ENCODE results near the gene FKBP6. TPM values are rescaled to one million over a fixed set of nuclear protein-coding genes. Genes with fewer than 3 reads are reported as not detected.

Gene FKBP6
- total RNA-seq, 1 experiment from 2014 or later = not detected

DNA sequence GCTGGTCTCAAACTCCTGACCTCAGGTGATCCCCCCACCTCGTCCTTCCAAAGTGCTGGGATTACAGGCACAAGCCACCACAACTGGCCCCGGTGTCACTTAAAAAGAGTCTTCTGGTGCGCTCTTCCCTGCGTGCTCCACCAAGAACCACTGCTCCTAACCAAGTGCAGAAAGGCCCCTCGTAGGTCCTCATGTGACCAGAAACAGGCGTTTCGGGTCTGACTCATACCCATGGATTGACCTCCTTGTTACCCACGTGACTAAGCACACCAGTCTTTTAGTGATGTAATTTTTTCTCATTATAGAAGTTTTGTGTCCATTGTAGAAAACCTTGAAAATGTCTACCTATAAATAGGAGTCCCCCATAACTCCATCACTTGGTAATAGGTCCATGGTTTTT lies 13.9 kb downstream of the FKBP6 start:
- peaks cover 16% of the 10 kb centered on the region for H3K4me1 ChIP-seq
- H3K36me3 ChIP-seq = no peaks in the 10 kb centered on the region
- no peaks in the 10 kb centered on the region for H3K9me3 ChIP-seq (replicated peaks)
- no peak overlapping the region for H3K27ac ChIP-seq
- H3K4me3 ChIP-seq = no peak overlapping the region
- no peaks in the 10 kb centered on the region for H3K27me3 ChIP-seq
- DNase-seq = peak; percentile 45 to 50

DNA sequence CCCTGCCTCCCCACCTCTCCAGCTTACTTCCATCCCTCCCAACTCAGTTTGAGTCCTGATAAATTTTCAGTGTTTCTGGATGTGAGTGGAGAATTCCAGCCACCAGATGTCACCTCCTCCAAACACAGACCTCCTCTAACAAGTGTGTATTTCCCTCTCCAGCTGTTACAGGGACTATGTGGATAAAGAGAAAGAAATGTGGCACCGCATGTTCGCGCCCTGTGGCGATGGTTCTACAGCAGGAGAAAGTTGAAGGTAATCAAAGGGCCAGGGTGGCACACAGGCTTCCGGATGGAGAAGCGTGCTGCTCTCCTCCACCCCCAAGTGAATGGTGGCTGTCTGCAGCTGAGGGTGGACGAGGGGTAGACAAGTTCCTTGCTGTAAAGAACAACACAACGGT lies 14.7 kb downstream of the FKBP6 start:
- Histone ChIP-seq H3K4me3 (no peak overlapping the region), H3K9me3 (replicated peaks) (no peaks in the 10 kb centered on the region), H3K36me3 (no peaks in the 10 kb centered on the region), H3K27me3 (no peaks in the 10 kb centered on the region), H3K4me1 (peaks cover 16% of the 10 kb centered on the region), H3K27ac (no peak overlapping the region)
- DNase-seq = peak; percentile 48 to 74

DNA sequence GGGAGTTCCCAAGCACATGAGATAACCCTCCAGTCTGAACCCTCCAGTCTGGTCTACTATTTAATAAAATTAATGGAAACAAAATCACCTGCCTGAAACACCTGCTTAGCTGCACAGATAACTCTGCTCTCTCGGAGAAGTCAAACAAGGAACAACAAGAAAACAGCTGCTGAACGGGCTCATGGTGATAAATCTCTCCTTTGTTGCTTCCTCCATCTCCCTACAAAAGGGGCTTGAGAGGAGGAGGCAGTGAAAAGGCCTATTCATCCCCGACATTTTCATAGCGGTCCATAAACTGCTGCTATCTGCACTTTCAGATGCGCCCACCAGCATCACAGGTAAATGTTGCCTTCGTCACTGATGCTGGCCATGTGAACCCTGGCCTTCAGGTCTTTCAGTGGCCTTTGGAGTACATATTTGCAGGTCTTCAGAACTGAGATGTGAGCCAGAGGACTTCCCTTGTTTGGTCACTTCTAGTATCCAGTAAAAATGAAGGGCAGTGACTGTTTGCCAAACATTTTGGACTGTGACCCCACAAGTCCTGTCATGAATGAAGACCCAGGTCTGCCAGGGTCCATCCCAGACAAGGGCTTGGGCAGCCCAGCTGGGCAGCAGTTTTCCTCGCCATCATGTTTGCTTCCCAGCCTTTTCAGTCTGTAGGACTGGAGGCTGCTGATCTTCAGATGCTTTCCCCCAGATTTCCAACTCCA lies 15.9 kb downstream of the FKBP6 start:
- no peak for DNase-seq
- H3K9me3 ChIP-seq (replicated peaks) = no peaks in the 10 kb centered on the region
- H3K36me3 ChIP-seq = no peaks in the 10 kb centered on the region
- H3K27me3 ChIP-seq = no peaks in the 10 kb centered on the region
- H3K27ac ChIP-seq = no peak overlapping the region
- no peak overlapping the region for H3K4me3 ChIP-seq
- peaks cover 16% of the 10 kb centered on the region for H3K4me1 ChIP-seq

DNA sequence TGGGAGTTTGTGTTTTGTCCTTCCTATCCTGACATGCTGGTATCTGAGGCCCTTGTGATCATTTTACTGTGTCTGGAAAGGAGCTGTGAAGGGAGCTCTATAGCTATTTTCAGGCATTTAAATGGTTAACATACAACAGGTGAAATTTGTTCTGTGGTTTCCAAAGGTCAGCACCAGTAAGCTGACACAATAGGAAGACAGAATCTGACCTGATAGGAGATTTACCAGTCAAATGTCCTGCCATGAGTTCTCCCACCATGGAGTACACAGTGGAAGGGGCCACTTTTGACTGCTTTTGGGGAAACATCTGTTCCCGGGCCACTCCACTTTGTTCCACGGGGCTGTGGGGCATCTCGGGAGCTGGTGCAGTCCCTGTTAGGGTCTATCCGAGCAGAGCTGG lies 17.6 kb downstream of the FKBP6 start:
- Histone ChIP-seq H3K4me1 (peaks cover 24% of the 10 kb centered on the region), H3K27me3 (no peaks in the 10 kb centered on the region), H3K4me3 (no peak overlapping the region), H3K9me3 (replicated peaks) (no peaks in the 10 kb centered on the region), H3K36me3 (no peaks in the 10 kb centered on the region), H3K27ac (no peak overlapping the region)
- peak in 1 of 2 experiments; percentile 22 for DNase-seq

- Histone ChIP-seq H3K27me3 (no peaks in the 10 kb centered on the region), H3K9me3 (replicated peaks) (no peaks in the 10 kb centered on the region), H3K27ac (no peak overlapping the region), H3K4me1 (peaks cover 28% of the 10 kb centered on the region), H3K36me3 (no peaks in the 10 kb centered on the region), H3K4me3 (no peak overlapping the region)
- DNase-seq = no peak
Observed at GRCh38 chr7:73345951-73346350, 18.0 kb downstream of the FKBP6 start.

GRCh38 chr7:73349763-73350162 lies 21.8 kb downstream of the FKBP6 start:
- Histone ChIP-seq H3K4me3 (no peak overlapping the region), H3K9me3 (replicated peaks) (peaks cover 6% of the 10 kb centered on the region; the same call in 1 of the 2 replicates), H3K4me1 (peaks cover 35% of the 10 kb centered on the region), H3K36me3 (no peaks in the 10 kb centered on the region), H3K27me3 (no peaks in the 10 kb centered on the region), H3K27ac (no peak overlapping the region)
- DNase-seq = no peak

GRCh38 chr7:73350306-73351068 lies 22.5 kb downstream of the FKBP6 start:
- H3K27me3 ChIP-seq = no peaks in the 10 kb centered on the region
- peaks cover 6% of the 10 kb centered on the region; the same call in 1 of the 2 replicates for H3K9me3 ChIP-seq (replicated peaks)
- H3K36me3 ChIP-seq = no peaks in the 10 kb centered on the region
- H3K4me1 ChIP-seq = peaks cover 32% of the 10 kb centered on the region
- no peak overlapping the region for H3K27ac ChIP-seq
- peak in 1 of 2 experiments; percentile 29 for DNase-seq
- H3K4me3 ChIP-seq = no peak overlapping the region

- DNase-seq = no peak
- Histone ChIP-seq H3K27ac (no peak overlapping the region), H3K4me3 (no peak overlapping the region), H3K36me3 (no peaks in the 10 kb centered on the region), H3K9me3 (replicated peaks) (peaks cover 6% of the 10 kb centered on the region; the same call in 1 of the 2 replicates), H3K4me1 (peaks cover 28% of the 10 kb centered on the region), H3K27me3 (no peaks in the 10 kb centered on the region)
Observed at GRCh38 chr7:73351447-73352167, 23.6 kb downstream of the FKBP6 start.

DNA sequence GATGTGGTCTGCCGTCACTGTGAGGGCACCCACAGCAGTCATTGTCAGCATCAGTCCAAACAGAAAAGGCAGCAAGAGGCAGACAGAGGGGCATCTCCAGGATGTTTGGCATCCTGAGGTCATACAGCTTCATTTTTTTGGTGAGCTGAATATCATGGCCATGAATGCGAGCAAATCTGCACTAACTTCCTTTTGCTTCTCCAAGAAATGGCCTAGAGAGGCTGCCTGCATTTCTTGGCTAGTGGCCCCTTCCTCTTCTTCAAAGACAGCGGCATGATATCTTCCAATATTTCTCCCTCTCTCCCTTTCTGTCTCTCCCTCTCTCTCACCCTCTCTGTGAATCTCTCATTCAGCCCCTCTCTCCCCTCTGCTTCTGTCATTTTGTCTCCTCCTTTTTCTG lies 24.8 kb downstream of the FKBP6 start:
- Histone ChIP-seq H3K4me3 (no peak overlapping the region), H3K4me1 (peaks cover 33% of the 10 kb centered on the region), H3K36me3 (no peaks in the 10 kb centered on the region), H3K27ac (peak overlapping the region; percentile 12; the same call in 1 of the 2 replicates), H3K27me3 (no peaks in the 10 kb centered on the region), H3K9me3 (replicated peaks) (peaks cover 6% of the 10 kb centered on the region; the same call in 1 of the 2 replicates)
- no peak for DNase-seq

- Histone ChIP-seq H3K4me1 (peaks cover 36% of the 10 kb centered on the region), H3K27me3 (no peaks in the 10 kb centered on the region), H3K27ac (peak overlapping the region; percentile 12; the same call in 1 of the 2 replicates), H3K4me3 (no peak overlapping the region), H3K9me3 (replicated peaks) (peaks cover 6% of the 10 kb centered on the region; the same call in 1 of the 2 replicates), H3K36me3 (no peaks in the 10 kb centered on the region)
- peak; percentile 40 to 63 for DNase-seq
Observed at GRCh38 chr7:73353243-73353642, 25.3 kb downstream of the FKBP6 start.

GRCh38 chr7:73354196-73354595 lies 26.2 kb downstream of the FKBP6 start:
- no peaks in the 10 kb centered on the region for H3K36me3 ChIP-seq
- H3K9me3 ChIP-seq (replicated peaks) = peaks cover 6% of the 10 kb centered on the region; the same call in 1 of the 2 replicates

DNA sequence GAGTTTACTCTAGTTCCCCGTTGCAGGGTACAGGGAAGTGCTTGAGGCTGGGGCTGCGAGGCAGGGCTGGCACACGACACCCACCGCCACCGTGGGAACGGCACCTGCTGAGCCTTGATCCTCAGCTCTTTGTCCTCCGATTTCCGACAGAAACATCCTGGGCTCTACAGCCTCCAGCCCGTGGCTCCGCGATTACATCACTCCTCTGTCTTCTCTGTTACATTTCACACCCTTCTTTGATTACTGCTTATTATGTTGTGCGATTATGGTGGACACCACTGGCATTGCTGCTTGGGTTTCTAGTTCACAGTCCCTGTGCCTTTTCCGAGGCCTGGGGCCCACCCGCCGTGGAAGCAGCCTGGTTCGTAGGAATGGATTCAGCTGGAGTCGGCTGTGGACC lies 26.9 kb downstream of the FKBP6 start:
- no peaks in the 10 kb centered on the region for H3K36me3 ChIP-seq
- H3K27ac ChIP-seq = no peak overlapping the region
- H3K9me3 ChIP-seq (replicated peaks) = peaks cover 6% of the 10 kb centered on the region; the same call in 1 of the 2 replicates
- H3K4me3 ChIP-seq = no peak overlapping the region
- DNase-seq = peak in 1 of 2 experiments; percentile 30
- H3K4me1 ChIP-seq = peaks cover 38% of the 10 kb centered on the region
- no peaks in the 10 kb centered on the region for H3K27me3 ChIP-seq

More at GRCh38 chr7:73354196-73354595, 26.2 kb downstream of the FKBP6 start:
- Histone ChIP-seq H3K27ac (no peak overlapping the region), H3K4me1 (peaks cover 40% of the 10 kb centered on the region), H3K27me3 (no peaks in the 10 kb centered on the region), H3K4me3 (no peak overlapping the region)
- DNase-seq = no peak

DNA sequence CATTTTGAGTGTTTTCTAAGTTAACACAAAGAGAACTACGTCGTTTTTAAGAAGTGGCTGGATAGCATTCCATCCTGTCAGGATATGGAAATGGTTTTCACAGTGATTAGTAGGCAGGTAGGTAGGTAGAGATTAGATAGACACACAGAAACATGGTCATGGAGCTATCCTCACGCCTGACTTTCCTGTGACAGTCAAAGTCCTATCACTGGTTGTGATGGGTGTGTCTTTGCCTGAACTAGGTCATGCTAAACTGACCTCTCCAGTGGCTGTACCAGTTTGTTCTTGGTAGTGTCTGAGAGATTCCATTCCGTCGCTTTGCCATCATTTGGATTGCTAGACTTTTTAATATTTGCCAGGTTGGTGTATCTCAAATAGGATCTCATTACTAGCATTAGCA lies 28.2 kb downstream of the FKBP6 start:
- Histone ChIP-seq H3K9me3 (replicated peaks) (peaks cover 6% of the 10 kb centered on the region; the same call in 1 of the 2 replicates), H3K36me3 (no peaks in the 10 kb centered on the region), H3K4me1 (peaks cover 28% of the 10 kb centered on the region), H3K27me3 (no peaks in the 10 kb centered on the region), H3K4me3 (no peak overlapping the region), H3K27ac (no peak overlapping the region)
- no peak for DNase-seq

- no peaks in the 10 kb centered on the region for H3K9me3 ChIP-seq (replicated peaks)
- peaks cover 2% of the 10 kb centered on the region; the same call in 1 of the 2 replicates for H3K27me3 ChIP-seq
- DNase-seq = no peak
- no peaks in the 10 kb centered on the region for H3K36me3 ChIP-seq
- H3K4me3 ChIP-seq = peak overlapping the region; percentile 52
- H3K27ac ChIP-seq = peak overlapping the region; percentile 85
- peaks cover 20% of the 10 kb centered on the region for H3K4me1 ChIP-seq
Observed at GRCh38 chr7:73358590-73359275, 30.8 kb downstream of the FKBP6 start.

Data from SJCRH30 (cell line).